Endothelial cell of umbilical vein (primary cell): ENCODE results near the gene SGPL1. TPM values are rescaled to one million over a fixed set of nuclear protein-coding genes. Genes with fewer than 3 reads are reported as not detected.

Experiments
- BruUV-seq: library from RNA; stranded (reverse); fragments of 400-500 nt; replicated peaks from 2 replicates; lab custom pipeline; 2021; lab: Mats Ljungman, UMichigan
- CTCF ChIA-PET: fragments of 300-600, 350-600 bp; sonication (Branson Sonifier 250); formaldehyde crosslinking; loops from one replicate; lab custom pipeline; 2021; ENCODE audit warnings: antibody characterized with exemption, inconsistent platforms; lab: Charles Lee
- POLR2A ChIA-PET: fragments of 300-600, 350-600 bp; sonication (Branson Sonifier 250); formaldehyde crosslinking; loops from one replicate; lab custom pipeline; 2021; ENCODE audit warnings: antibody characterized with exemption, inconsistent platforms; lab: Charles Lee
- DNase-seq: peaks from one replicate; pipeline ENCODE4 v3.0.0-alpha.2; 2011; ENCODE audit warnings: low read depth, low spot score
- FAIRE-seq: peaks from 2 replicates; lab custom pipeline; 2011; peaks lifted over from hg19 to GRCh38; lab: Jason Lieb, UNC
- H2AFZ ChIP-seq: 2 replicates; pipeline ENCODE4 v1.6.0; 2012; ENCODE audit warnings: low read depth, low read length, control low read depth, inconsistent platforms
- H3K27ac ChIP-seq: 2 replicates; pipeline ENCODE4 v1.5.1; 2011; ENCODE audit warnings: low read depth, mild to moderate bottlenecking, control low read depth, low read length, moderate library complexity; ENCODE audit not compliant: insufficient read depth
- H3K27me3 ChIP-seq, 2 experiments: 2 replicates each; pipeline versions ENCODE4 v1.6.0 to v1.6.1; 2011; ENCODE audit warnings: low read length in 2 of 2, mixed read lengths in 1 of 2; ENCODE audit not compliant: control insufficient read depth in 2 of 2, insufficient read depth in 2 of 2
- H3K36me3 ChIP-seq, 2 experiments: 2 replicates in 1 of 2; 3 replicates in 1 of 2; pipeline ENCODE4 v1.5.1; 2011; ENCODE audit warnings: low read length in 2 of 2, mild to moderate bottlenecking in 1 of 2, moderate library complexity in 1 of 2; ENCODE audit not compliant: control insufficient read depth in 2 of 2, insufficient read depth in 2 of 2; ENCODE audit errors: extremely low read depth in 1 of 2
- H3K4me1 ChIP-seq: 3 replicates; pipeline ENCODE4 v1.5.1; 2011; ENCODE audit warnings: mild to moderate bottlenecking, low read length; ENCODE audit not compliant: control insufficient read depth, insufficient read depth; ENCODE audit errors: extremely low read depth
- H3K4me2 ChIP-seq: 2 replicates; pipeline ENCODE4 v1.6.1; 2011; ENCODE audit warnings: low read length, control low read depth, mixed read lengths; ENCODE audit not compliant: insufficient read depth
- H3K4me3 ChIP-seq, 3 experiments: fragments of 200-600 bp in 1 of 3; sonication (generic), shearing (Covaris generic) in 1 of 3; replicated peaks in 1 of 3; 2 replicates each; pipeline ENCODE4 v1.5.1; 2011 to 2016; ENCODE audit warnings: control low read depth in 3 of 3, low read length in 3 of 3, mild to moderate bottlenecking in 2 of 3, inconsistent platforms in 1 of 3, low read depth in 1 of 3, moderate library complexity in 1 of 3; ENCODE audit not compliant: insufficient read depth in 1 of 3
- H3K79me2 ChIP-seq: 2 replicates; pipeline ENCODE4 v1.6.0; 2012; ENCODE audit warnings: low read length, inconsistent platforms; ENCODE audit not compliant: control insufficient read depth, insufficient read depth
- H3K9ac ChIP-seq: replicated peaks from 2 replicates; pipeline ENCODE3; 2011; ENCODE audit warnings: low read length, control low read depth; ENCODE audit not compliant: insufficient read depth; ENCODE audit errors: extremely low read depth
- H3K9me1 ChIP-seq: replicated peaks from 3 replicates; pipeline ENCODE4 v1.6.0; 2011; ENCODE audit warnings: mild to moderate bottlenecking, low read length; ENCODE audit not compliant: control insufficient read depth, insufficient read depth; ENCODE audit errors: extremely low read depth
- H3K9me3 ChIP-seq: replicated peaks from 2 replicates; pipeline ENCODE4 v1.5.1; 2012; ENCODE audit warnings: low read length, inconsistent platforms; ENCODE audit not compliant: control insufficient read depth, insufficient read depth
- H4K20me1 ChIP-seq: replicated peaks from 2 replicates; pipeline ENCODE3; 2011; ENCODE audit warnings: mild to moderate bottlenecking, low read length; ENCODE audit not compliant: control insufficient read depth, insufficient read depth; ENCODE audit errors: extremely low read depth
- CTCF ChIP-seq, 2 donors: IDR thresholded peaks; 1 replicate in 1 of 2; 2 replicates in 1 of 2; pipeline ENCODE4 v1.5.1; 2011; ENCODE audit warnings: low read length in 2 of 2, mild to moderate bottlenecking in 2 of 2, moderate library complexity in 2 of 2, control low read depth in 1 of 2, inconsistent platforms in 1 of 2, low read depth in 1 of 2; ENCODE audit not compliant: insufficient read depth in 1 of 2; ENCODE audit errors: extremely low read depth in 1 of 2
- EZH2 ChIP-seq: IDR thresholded peaks from 2 replicates; pipeline ENCODE4 v1.6.1; 2012; ENCODE audit warnings: borderline replicate concordance, low read depth, mild to moderate bottlenecking, moderate library complexity, low read length, inconsistent platforms; ENCODE audit not compliant: severe bottlenecking
- FOS ChIP-seq: IDR thresholded peaks from 2 replicates; pipeline ENCODE4 v1.6.1; 2011; ENCODE audit warnings: mild to moderate bottlenecking, low read length, moderate library complexity, borderline replicate concordance; ENCODE audit not compliant: insufficient read depth
- GATA2 ChIP-seq: IDR thresholded peaks from 2 replicates; pipeline ENCODE4 v1.7.0; 2011; ENCODE audit warnings: low read depth, mild to moderate bottlenecking, moderate library complexity, mixed read lengths, low read length; ENCODE audit not compliant: insufficient read length, insufficient read depth
- JUN ChIP-seq: IDR thresholded peaks from 2 replicates; pipeline ENCODE4 v1.6.1; 2011; ENCODE audit warnings: borderline replicate concordance, low read depth; ENCODE audit not compliant: insufficient read length, insufficient read depth
- MAX ChIP-seq: IDR thresholded peaks from 2 replicates; pipeline ENCODE4 v1.6.1; 2011; ENCODE audit not compliant: insufficient read depth, insufficient read length
- MYC ChIP-seq: IDR thresholded peaks from one replicate; pipeline ENCODE4 v1.6.1; 2011; ENCODE audit warnings: mild to moderate bottlenecking, low read depth, low read length
- POLR2A ChIP-seq: IDR thresholded peaks from 2 replicates; pipeline ENCODE4 v1.6.1; 2012; ENCODE audit warnings: low read depth, mild to moderate bottlenecking, control low read depth, low read length
- POLR2AphosphoS5 ChIP-seq: IDR thresholded peaks from 2 replicates; pipeline ENCODE4 v1.6.1; 2012; ENCODE audit warnings: low read depth, mild to moderate bottlenecking, control low read depth, low read length, moderate library complexity; ENCODE audit not compliant: insufficient read depth
- dilution Hi-C: fragments of 300-500 bp; cut with MboI; formaldehyde crosslinking; loops from one replicate; pipeline ENCODE4 v1.15.0; 2019; ENCODE audit warnings: low sequenced_read_pairs; ENCODE audit not compliant: extremely low pct_ligation_motif_present
- intact Hi-C: fragments of 100-400 bp; cut with micrococcal nuclease; formaldehyde crosslinking; loops from one replicate; pipeline ENCODE4 v1.10.0; 2022
- polyA plus RNA-seq, 4 experiments: library from polyadenylated mRNA; depleted of rRNA in 3 of 4; stranded (reverse) in 3 of 4; unstranded in 1 of 4; fragments of >200 nt; gene quantifications; 2 replicates each; pipeline versions ENCODE4 v1.2.1 to v1.2.3, GENCODE V29; 2011 to 2012; ENCODE audit warnings: missing spikeins in 1 of 4
- total RNA-seq: library from RNA; stranded (reverse); gene quantifications from 2 replicates; pipeline ENCODE4 v1.2.3, GENCODE V29; 2021

SGPL1 gene
- total and polyA plus RNA-seq, 2 donors (not counting 3 experiments of a cell fraction or from before 2014, with no cell fraction given), result 11.4 to 25.2 TPM

GRCh38 chr10:70836319-70836718, 20.6 kb downstream of the SGPL1 start:
- no peaks in the 10 kb centered on the region for H3K27me3 ChIP-seq
- dilution Hi-C loops, result no loop called here
- no peaks in the 10 kb centered on the region for H3K9me3 ChIP-seq
- H3K4me1 ChIP-seq, result peaks cover 20% of the 10 kb centered on the region
- no peak overlapping the region for H3K27ac ChIP-seq
- no peaks in the 10 kb centered on the region for H4K20me1 ChIP-seq
- H3K4me2 ChIP-seq, result no peak overlapping the region
- TF ChIP-seq MYC (no peak), EZH2 (no peak), MAX (no peak), FOS (no peak), POLR2AphosphoS5 (no peak), POLR2A (no peak), CTCF (IDR thresholded peaks at IDR 0.05; ENCODE audit: extremely low read depth in 1 of 2, insufficient read depth in 1 of 2, low read depth in 1 of 2, low read length in 2 of 2) (no peak), GATA2 (no peak), JUN (no peak)
- no peaks in the 10 kb centered on the region for H3K9me1 ChIP-seq
- H3K79me2 ChIP-seq, result peaks cover 26% of the 10 kb centered on the region
- intact Hi-C loops, result no loop called here
- ChIA-PET CTCF (interaction anchor here (1.1 kb wide), 1 partner anchor 14 kb away, joined by 4 read pairs; no protein-coding TSS in a partner anchor), POLR2A (no interaction called here)
- FAIRE-seq (no peak), DNase-seq (no peak)
- peaks cover 0 to 3% of the 10 kb centered on the region in 2 experiments for H3K36me3 ChIP-seq
- no peak overlapping the region for H3K4me3 ChIP-seq
- H2AFZ ChIP-seq, result no peak overlapping the region
- no peak overlapping the region for H3K9ac ChIP-seq
- BruUV-seq, result no TSS peak
